NCI-H1436 treated with DMSO at 0.1 percent for 48 hours (cell line): ENCODE data around the gene CCDC157.

Experiments used
- DNase-seq: peaks from one replicate; lab custom pipeline; 2025; lab: John Stamatoyannopoulos, UW

The CCDC157 gene

DNA sequence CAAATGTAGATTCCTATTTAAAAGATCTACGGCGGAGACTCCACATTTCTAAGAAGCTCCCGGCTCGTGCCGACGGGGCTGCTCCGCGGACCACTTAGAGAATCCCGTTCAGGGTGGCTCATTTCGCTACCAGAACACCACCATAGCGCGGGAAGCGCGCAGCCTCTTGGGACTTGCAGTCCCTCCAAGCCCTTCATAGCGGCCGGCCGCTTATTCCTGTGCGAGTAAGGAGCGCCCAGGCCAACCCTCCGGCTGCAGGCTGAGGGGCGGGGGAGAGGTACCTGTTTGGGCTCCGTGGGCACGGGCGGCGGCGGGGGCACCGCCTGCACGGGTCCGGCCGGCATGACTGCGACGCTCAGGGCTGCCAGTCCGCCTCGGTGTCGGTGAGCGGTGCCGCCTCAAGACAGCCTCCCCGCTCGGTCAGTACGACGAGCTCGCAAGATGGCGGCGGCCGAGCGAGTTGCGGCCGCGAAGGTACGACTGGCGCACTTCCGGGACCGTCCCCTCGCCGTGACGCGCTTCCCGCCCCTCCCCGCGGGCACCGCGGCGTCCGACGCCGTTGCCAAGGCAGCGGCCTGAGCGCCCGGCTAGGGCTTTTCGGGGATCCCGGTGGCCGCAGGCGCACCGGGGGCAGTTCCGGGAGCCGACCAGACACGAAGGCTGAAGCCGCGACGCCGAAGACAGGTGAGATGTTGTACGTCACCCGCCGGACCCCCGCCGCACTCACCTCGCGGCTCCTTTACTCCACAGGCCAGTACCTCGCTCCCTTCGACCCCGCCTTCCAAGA is at the start of gene CCDC157, which contains the start of gene SF3A1:
Gene CCDC157 (plus strand): TSS at position 559 of the 787 bp plus-strand sequence. CDS start 8,994 bp downstream, outside the sequence.
Gene SF3A1 (minus strand): TSS at position 446 of the 787 bp plus-strand sequence. CDS start 102 bp downstream, at position 344.
- DNase-seq, result peak; percentile 24

DNA sequence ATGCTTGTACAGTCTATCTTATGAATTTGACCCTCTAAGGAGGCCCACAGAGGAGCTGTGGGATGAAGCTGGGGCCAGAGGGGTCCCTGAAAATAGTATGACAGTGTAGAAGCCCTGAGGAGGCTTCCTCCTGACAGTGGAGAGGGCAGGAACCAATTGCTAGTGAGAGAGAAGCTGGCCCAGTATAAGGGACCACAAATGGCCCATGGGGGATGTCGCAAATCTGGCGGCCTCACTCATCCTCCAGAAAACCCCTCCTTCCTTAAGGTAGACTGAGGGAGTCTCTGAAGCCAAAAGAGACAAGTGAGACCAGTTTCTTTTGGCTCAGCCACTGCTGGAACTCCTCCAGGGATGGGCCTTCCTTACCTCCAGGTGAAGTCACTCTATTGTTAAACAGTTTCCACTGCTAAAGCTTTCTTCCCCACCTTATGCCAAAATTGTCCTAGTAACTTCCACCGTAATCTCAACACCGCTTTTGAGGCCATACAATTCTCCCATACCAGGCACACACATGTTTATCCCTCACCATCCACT is 49.7 kb upstream of the CCDC157 start:
- DNase-seq, result no peak

DNA sequence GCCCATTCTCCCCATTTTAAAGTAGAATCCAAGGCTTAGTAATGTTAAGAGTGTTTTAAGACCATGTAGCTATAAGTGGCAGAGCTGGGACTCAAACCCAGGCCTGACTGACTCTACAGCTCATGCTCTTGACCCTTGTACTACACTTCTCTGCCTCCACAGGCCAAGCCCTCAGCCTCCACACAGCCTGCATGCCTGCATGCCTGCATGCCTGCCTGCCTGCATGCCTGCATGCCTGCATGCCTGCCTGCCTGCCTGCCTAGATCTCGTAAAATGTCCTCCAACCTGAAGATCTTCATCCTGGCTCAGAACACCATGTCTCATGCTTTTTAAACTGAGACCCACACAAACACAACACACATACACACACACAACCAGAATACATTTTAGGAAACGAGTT is 48.7 kb upstream of the CCDC157 start:
- DNase-seq, result no peak

DNA sequence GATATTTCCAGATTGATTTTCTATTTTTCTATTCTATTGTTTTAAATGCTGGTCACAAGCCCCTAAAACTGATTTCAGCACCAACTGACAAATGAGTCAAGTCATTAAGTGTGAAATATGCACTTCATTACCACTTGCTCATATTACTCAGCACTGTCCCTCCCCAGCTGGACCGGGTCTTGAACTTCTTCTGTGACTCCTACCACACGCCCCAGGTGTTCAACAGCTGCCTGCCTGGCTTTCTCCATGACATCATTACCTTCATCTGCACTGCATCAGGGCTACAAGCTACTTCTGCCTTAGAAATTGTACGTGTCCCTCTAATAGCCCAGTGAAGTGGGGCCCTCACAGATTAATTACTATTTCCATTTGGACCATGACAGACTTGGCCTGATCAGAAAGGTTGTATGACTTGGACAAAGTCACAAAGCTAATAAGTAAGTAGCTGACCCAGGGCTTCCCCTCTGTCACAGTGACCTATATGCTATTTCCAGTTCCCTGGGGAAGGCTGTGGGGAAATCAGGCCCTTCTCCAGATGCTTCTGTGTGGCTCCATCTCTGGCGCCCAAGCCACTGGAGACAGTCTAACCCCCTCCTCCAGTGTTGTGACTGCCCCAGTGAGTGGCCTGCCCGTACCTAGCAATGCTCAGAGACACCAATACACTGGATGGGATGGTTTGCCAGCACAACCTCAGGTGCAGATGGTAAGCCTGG is 48.1 kb upstream of the CCDC157 start:
- no peak for DNase-seq

DNA sequence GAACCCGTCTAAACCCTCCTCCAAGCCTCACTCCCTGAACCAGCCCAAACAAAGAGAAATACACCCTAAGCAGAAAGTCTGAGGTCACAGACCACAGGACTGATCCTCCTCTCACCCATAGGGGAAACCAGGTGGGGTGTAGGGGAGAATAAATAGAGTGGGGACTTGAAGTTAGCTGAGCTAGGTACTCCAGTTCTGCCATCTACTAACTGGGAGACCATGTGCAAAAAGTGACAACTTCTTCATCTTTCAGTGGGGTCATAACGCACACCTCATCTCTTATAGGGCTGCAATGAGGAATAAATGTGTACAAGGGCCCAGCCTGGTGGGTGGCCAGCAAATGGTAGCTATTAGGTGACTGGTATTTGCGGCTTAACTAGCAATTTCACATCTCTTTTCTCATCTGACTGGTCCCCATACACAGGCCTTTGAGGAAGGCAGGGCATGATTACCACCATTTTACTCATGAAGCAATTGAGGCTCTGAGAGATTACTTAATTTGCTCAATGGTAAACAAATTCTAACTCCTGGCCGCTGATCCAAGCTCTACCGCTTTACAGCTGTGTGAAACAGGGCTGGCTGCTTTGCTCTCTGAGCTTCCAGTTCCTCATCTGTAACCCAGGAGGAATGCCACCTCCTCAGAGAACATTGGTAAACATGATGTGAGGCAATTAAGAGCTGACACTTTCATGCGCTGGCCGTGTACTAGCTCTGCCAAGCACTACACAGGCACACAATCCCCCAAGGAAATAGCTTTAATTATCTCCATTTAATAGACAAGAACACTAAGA is 46.7 kb upstream of the CCDC157 start:
- DNase-seq, result peak; percentile 15

DNA sequence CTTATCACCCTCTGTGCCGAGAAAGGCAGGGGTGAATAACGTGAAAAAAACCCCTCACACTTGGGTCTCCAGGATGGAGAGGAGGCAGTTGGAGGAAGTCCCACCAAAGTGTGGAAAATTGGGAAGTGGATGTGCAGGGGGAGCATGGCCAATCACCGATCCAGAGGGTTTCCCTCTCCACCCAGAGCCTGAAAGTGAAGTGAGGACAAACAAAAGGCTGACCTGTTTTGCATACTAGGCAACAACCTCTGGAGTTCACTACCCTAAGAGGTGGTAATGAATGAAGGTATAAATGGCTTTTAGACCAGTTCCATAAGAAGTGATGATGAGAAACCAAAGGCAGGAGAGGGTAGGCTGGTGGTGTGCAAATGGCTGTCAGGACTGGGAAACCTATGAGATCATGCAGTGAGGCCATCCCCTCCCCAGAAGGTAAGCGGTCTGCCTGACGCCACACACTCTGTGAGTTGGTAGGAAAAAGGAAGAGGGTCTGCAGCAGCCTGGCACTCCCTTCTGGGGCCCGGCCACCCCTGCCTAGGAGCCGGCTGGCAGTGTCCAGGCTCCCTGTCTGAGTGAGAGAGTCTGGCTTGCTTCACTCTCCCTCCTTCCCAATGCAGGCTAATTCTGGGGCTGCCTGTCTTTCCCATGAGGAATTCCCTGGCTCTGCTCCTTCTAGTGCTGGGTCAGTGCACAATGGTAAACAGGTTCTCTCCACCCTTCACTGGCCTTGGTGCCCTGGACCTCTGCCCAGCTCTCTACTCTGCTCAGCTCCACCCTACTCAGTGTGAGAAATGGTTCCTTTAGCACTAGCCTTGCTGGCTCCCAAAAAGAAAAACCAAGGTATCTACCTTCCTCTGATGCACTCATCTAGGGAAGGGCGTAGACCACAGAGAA is 45.7 kb upstream of the CCDC157 start:
- DNase-seq, result no peak

DNA sequence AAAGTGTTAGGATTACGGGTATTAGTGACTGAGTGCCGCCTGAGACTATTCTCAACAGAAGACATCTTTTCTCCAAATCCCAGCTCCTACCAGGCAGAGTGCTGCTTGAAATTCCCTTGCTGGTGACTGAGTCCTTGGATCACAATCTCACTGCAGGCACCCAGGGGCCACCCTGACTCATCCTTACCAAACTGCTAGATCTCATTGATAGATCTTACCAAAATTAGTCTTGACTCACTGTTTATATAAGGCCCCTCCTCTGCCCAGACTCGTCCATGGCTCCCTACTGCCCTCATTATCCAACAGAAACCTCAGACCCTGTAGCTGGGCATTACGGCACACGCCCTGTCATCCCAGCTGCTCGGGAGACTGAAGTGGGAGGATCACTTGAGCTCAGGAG is 44.8 kb upstream of the CCDC157 start:
- no peak for DNase-seq

DNA sequence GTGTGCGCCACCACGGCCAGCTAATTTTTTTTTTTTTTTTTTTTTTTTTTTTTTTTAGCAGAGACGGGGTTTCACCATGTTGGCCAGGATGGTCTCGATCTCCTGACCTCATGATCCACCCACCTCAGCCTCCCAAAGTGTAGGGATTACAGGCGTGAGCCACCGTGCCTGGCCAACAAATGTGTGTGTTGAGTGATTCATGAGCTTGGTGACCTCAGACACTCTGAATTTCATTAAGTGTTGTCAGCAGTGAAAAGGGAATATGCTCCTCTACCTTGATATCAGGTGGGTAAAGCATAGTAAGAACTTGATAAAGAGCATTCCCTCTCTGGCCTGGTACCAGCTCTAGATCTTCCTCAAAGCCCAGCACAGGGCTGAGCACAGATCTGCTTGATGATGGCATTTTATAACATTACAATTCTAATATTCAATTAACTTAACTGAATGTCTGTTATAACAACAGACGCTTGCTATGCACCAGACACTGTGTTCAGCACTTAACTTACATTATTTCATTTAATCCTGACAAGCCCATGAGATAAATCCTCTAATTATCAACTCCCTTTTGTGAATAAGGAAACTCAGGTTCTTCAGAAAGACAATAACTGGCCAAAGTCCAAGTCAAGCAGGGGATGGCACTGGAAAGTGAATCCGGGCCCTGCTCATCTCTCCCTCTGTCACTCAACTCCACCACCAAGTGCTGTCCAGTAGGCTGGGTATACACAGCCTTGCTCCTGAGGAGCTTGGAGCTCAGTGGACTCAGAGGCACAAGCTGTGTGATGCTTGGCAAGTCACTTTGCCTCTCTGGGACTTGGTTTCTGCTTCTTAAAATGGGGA is 43.1 kb upstream of the CCDC157 start:
- DNase-seq, result no peak

DNA sequence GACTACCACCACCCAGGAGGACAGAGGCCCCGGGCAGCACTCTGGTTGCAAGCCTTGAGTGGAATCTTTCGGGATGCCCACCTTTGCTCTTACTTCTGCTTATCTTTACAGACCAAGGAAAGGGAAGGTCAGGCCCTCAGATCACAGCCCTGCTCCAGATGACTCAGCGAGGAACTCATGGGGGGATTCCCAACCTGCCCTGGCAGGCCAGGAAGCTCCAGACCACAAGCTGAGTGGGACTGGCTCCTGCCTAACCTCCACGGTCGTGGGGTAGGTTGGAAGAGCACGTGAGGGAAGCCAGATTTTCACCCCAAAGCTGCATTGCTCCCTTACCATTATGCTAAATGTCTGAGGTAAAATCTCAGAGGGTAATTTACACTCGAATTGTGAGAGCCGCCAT is 41.9 kb upstream of the CCDC157 start:
- DNase-seq, result no peak

DNA sequence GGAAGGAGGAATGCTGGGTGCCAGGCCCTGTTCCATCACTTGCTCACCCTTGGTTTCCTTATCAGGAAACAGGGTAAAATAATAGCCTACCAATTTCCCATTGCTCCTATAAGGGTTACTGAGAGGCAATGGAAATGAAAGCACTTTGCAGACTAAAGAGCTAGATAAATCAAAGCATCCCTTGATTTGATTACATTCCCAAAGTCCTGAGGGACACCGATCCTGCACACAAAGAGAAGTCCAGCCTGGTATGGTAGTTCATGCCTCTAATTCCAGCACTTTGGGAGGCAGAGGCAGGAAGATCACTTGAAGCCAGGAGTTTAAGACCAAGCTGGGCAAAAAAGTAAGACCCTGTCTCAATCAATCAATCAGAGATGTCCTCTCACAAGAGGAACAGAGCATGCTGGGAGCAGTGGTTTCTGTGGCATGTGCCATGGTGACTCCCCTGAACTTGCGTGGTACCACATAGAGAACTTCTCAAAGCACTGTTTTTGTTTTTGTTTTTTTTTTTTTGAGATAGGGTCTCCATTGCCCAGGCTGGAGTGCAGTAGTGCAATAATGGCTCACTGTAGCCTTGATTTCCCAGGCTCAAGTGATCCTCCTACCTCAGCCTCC is 40.7 kb upstream of the CCDC157 start:
- no peak for DNase-seq

DNA sequence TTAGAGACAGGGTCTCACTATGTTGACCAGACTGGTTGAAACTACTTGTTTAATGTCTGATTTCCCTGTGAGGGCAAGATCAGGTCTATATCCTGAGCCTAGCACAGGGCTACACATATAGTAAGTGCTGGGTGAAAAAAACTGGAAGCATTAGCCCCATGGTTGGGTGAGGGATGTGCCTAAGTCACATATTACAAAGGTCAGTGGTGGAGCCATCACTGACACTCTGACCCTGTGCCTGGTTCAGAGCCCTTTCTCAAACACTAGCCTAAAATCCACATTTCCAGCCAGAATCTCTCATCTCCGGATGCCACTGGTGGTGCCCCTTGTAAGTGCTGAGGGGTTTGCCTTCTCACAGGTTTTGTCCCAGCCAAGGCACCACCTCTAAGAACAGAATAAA is 39.0 kb upstream of the CCDC157 start:
- DNase-seq, result no peak

DNA sequence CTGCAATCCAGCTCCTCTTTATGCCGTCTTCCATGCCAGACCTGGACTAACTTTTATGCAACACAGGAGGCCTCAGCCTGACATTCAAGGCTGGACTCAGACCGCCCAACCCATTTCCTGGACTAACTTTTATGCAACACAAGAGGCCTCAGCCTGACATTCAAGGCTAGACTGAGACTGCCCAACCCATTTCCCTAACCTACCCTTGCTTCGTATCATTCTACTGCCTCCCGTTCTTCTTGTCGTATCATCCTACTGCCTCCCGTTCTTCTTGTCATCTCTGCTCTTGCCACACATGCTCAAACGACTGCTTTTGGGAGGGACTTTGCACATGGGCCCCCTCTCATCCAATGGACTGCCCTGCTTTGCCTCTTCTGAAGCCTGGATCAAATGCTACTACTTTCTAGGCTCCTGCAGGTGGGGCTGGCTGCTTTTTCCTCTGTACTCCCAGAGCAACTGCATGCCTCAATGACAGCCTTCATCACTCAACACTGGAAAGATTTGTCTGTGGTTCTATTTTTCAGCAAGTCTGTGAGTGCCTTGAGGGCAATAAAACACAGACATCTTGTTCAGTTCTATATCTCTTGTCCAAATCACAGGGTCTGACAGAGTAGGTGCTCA is 37.9 kb upstream of the CCDC157 start:
- DNase-seq, result no peak

DNA sequence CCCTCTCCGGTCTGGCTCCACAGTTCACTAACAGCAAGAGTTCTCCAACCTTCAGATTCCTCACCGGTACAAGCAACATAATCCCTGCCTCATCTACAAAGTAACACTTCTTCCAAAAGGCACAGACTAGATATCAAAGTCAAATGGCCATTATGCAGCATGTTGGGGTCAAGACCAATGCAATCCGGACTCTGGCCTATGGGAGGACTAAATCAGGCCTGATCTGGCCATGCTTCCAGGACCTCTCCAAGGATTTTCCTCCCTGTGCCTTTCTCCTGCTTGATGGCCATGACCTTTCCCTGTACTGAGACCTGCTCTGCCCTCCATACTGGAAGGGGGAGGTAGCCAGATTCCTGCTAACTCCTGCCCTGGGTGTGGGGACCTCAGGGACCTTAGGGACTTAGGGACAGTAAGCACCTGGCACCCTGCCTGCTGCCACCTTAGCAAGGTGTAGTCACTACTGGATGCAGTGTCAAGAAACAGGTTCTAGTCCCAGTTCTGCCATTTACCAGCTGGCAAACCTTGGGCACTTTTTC is 36.7 kb upstream of the CCDC157 start:
- DNase-seq, result no peak

DNA sequence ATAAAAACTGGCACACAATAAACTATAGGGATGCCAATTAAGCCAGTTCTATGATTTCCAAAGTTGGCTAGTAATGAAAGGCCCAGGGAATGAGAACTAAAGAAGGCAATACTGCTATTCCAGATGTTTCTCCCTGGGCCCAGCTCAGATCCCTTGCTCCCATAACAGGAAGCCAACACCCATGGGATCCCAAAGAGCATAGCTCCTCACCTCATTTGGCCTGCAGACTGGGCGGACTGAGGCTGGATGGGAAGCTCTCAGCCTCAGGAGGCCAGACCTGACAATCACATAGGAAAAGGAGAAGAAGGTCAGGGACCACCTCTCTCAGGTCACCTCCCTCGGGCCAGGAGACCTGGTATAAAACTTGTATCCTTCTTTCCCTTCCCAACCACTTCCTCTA is 35.3 kb upstream of the CCDC157 start:
- DNase-seq, result no peak

DNA sequence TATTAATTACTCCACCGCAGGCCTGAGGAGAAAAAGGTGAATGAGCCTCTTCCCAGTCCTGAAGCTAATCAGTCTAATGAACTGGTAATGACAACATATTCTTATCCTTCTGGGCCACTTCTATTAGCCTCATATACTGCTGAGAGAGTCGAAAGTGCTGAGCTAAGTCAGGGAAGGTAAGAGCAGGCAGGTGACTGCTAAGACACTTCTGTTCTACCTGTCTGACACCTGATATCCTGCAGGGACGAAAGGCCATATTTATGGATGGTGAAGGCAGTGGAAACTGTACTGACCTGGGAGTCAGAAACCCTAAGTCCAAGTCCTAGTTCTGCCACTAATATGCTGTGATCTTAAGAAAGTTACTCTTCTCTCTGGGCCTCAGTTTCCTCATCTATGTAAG is 33.6 kb upstream of the CCDC157 start:
- DNase-seq, result no peak

DNA sequence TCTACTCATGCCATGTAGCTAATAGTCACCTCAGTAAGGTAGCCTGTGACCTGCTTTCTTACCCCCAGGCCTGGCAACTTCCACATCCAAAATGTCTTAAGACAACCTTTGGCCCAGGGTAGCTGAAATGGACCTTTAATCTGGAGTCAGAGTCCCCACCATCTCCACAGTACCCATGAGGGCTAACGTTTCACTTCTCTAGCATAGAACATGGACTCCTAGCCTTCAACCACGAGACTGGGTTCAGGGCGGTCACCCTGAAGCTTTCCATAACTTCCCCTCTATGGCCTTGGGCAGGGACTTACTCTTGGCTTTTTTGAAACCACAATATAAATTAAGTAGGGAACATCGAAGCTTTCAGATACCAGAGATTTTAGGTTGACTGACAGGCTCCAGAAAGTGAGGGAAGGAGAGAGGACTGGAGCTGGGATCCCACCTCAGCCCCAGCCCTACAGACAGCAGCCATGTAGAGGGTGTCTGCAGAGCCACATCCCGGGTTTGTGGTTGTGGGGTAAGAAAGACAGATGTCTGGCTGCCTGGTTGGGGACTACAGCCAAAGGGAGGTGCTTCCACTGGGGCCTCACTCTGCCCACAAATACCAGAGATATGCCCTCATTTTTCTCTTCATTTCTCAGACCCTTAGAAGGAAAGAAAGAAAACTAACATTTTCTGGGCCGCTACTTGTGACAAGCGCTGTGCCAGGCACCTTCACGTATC is 32.6 kb upstream of the CCDC157 start:
- DNase-seq, result no peak

DNA sequence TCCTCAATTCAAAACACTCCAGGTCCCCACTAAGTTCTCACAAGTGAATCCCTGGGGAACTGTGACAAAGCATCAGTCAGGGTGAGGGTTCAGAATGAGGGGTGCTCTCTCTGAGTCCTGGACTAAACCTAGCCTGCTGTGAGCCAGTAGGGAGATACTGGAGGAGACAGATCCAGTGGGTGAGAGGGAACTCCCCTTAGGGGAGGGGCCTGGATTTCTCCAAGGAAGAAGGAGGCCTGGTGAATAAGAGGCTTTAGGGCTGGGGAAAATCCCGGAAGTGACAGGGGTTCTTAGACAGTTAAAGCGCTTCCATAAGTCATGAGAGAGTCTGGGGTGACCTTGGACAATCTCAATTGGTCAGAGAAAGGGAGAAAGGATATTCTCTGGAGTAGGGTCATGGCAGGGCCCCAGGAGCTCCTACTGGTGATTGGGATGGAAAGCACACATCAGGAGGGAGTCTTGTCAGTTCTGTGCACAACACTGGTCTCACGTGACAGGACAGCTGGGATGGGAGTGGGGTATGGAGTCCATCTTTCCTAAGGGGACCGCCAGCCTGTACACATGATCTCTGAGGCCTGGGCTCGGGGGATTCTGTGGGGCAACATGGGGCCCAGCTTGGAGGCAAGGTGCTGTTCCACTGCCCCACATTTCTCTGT is 31.6 kb upstream of the CCDC157 start:
- DNase-seq, result no peak

DNA sequence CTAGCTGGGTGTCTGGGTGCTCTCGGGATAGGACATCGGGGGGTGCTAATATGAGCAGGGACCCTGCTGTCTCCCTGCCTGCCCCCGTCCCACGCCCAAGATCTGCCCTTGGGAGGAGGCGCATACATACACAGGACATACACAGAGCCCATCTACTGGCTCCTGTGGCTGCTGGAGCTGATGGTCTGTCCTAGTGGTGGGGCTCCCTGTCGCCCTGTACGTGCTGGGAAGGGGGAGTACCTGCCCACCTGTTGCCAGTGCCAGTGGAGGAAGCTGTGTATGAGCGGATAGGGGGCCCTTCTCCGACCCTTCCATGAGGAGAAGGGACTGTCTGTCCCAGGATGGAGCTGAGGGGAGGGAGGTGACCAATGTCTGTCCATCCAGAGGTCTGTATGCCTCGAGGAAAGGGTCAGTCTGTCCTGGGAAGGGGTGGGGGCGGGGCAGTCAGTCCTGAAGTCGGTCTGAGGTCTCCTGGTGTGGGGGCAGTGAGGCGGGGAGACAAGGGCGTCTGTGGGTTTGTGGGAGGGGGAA is 31.0 kb upstream of the CCDC157 start:
- no peak for DNase-seq
